Neural cell (in vitro differentiated cells): ENCODE results near the gene HIRIP3. TPM values are rescaled to one million over a fixed set of nuclear protein-coding genes. Genes with fewer than 3 reads are reported as not detected.

Experiments
- H2AFZ ChIP-seq: fragments of 200-600, 300-800 bp; sonication (generic), shearing (Covaris generic); 2 replicates; pipeline ENCODE4 v1.6.0; 2014; ENCODE audit warnings: low read depth, mild to moderate bottlenecking, antibody characterized with exemption, low read length, moderate library complexity
- H3F3A ChIP-seq: fragments of 200-600 bp; shearing (Covaris generic); 2 replicates; pipeline ENCODE4 v1.6.1; 2016; ENCODE audit warnings: mild to moderate bottlenecking, moderate library complexity, mixed read lengths, antibody characterized with exemption, low read length; ENCODE audit not compliant: insufficient read depth, poor library complexity, severe bottlenecking
- H3K27ac ChIP-seq: fragments of 200-600, 300-800 bp; sonication (generic), shearing (Covaris generic); 2 replicates; pipeline ENCODE4 v1.5.1; 2014; ENCODE audit warnings: mild to moderate bottlenecking, low read length, moderate library complexity
- H3K27me3 ChIP-seq: fragments of 300-800, 200-600 bp; sonication (generic), shearing (Covaris generic); 2 replicates; pipeline ENCODE4 v1.6.0; 2014; ENCODE audit warnings: mild to moderate bottlenecking, low read depth, low read length, moderate library complexity; ENCODE audit not compliant: insufficient read depth
- H3K36me3 ChIP-seq: fragments of 300-800, 200-600 bp; sonication (generic), shearing (Covaris generic); 2 replicates; pipeline ENCODE4 v1.5.1; 2014; ENCODE audit warnings: mild to moderate bottlenecking, antibody characterized with exemption, low read length, moderate library complexity; ENCODE audit not compliant: insufficient read depth
- H3K4me2 ChIP-seq: fragments of 300-800, 200-600 bp; sonication (generic), shearing (Covaris generic); 2 replicates; pipeline ENCODE4 v1.6.0; 2014; ENCODE audit warnings: mild to moderate bottlenecking, low read length
- H3K4me3 ChIP-seq: fragments of 300-800, 200-600 bp; sonication (generic), shearing (Covaris generic); 2 replicates; pipeline ENCODE4 v1.5.1; 2014; ENCODE audit warnings: mild to moderate bottlenecking, low read length, moderate library complexity
- H3K79me2 ChIP-seq: fragments of 200-600 bp; shearing (Covaris generic); replicated peaks from 2 replicates; pipeline ENCODE4 v1.6.0; 2014; ENCODE audit warnings: mild to moderate bottlenecking, low read length, moderate library complexity; ENCODE audit not compliant: insufficient read depth
- H3K9ac ChIP-seq: fragments of 300-800, 200-600 bp; sonication (generic), shearing (Covaris generic); 2 replicates; pipeline ENCODE4 v1.6.1; 2016; ENCODE audit warnings: mild to moderate bottlenecking, low read length, mixed read lengths
- H3K9me2 ChIP-seq: fragments of 200-600 bp; shearing (Covaris generic); 2 replicates; pipeline ENCODE4 v1.6.1; 2016; ENCODE audit warnings: mild to moderate bottlenecking, low read length, mixed read lengths; ENCODE audit not compliant: insufficient read depth
- H3K9me3 ChIP-seq: fragments of 200-600, 300-800 bp; sonication (generic), shearing (Covaris generic); 2 replicates; pipeline ENCODE4 v1.6.1; 2016; ENCODE audit warnings: mild to moderate bottlenecking, mixed run types, low read length, moderate library complexity, mixed read lengths
- H4K20me1 ChIP-seq: fragments of 200-600 bp; shearing (Covaris generic); 2 replicates; pipeline ENCODE4 v1.6.1; 2016; ENCODE audit warnings: mild to moderate bottlenecking, mixed run types; ENCODE audit not compliant: insufficient read depth
- EP300 ChIP-seq: fragments of 450-650 bp; conservative IDR thresholded peaks from 2 replicates; pipeline ENCODE4 v1.6.1; 2014; ENCODE audit warnings: antibody characterized with exemption, mild to moderate bottlenecking, moderate library complexity; ENCODE audit not compliant: poor library complexity, severe bottlenecking
- EZH2 ChIP-seq: fragments of 200-600, 300-800 bp; shearing (Covaris generic), sonication (generic); IDR thresholded peaks from 2 replicates; pipeline ENCODE4 v1.6.1; 2014; ENCODE audit warnings: antibody characterized with exemption, low read length, borderline replicate concordance, mild to moderate bottlenecking; ENCODE audit not compliant: insufficient read depth, poor library complexity, severe bottlenecking
- MXI1 ChIP-seq: fragments of 450-650 bp; conservative IDR thresholded peaks from 2 replicates; pipeline ENCODE4 v1.6.1; 2014; ENCODE audit warnings: antibody characterized with exemption, mild to moderate bottlenecking; ENCODE audit not compliant: poor library complexity, severe bottlenecking
- POLR2AphosphoS5 ChIP-seq: IDR thresholded peaks from 2 replicates; pipeline ENCODE4 v1.6.1; 2012
- RAD21 ChIP-seq: fragments of 450-650 bp; conservative IDR thresholded peaks from 2 replicates; pipeline ENCODE4 v1.6.1; 2014; ENCODE audit warnings: antibody characterized with exemption, mild to moderate bottlenecking, moderate library complexity
- SMC3 ChIP-seq: fragments of 450-650 bp; conservative IDR thresholded peaks from 2 replicates; pipeline ENCODE4 v1.6.1; 2014; ENCODE audit warnings: antibody characterized with exemption, mild to moderate bottlenecking, moderate library complexity; ENCODE audit not compliant: poor library complexity
- TAF1 ChIP-seq: IDR thresholded peaks from 2 replicates; pipeline ENCODE4 v1.6.1; 2012; ENCODE audit warnings: low read depth
- polyA plus RNA-seq: library from polyadenylated mRNA; depleted of rRNA; stranded (reverse); fragments of >200 nt; gene quantifications from 2 replicates; pipeline ENCODE4 v1.2.3, GENCODE V29; 2014
- TF ChIP-seq, protein P1 (sequence below): IDR thresholded peaks from 2 replicates; pipeline ENCODE4 v1.6.1; 2012; ENCODE audit warnings: borderline replicate concordance
- TF ChIP-seq, protein P2 (sequence below): fragments of 450-650 bp; IDR thresholded peaks from 2 replicates; pipeline ENCODE4 v1.5.1; 2014; ENCODE audit warnings: antibody characterized with exemption, mild to moderate bottlenecking, moderate library complexity; ENCODE audit not compliant: poor library complexity, severe bottlenecking

The HIRIP3 gene
- polyA plus RNA-seq, 1 donor from 2014 or later = 51.2 TPM

DNA sequence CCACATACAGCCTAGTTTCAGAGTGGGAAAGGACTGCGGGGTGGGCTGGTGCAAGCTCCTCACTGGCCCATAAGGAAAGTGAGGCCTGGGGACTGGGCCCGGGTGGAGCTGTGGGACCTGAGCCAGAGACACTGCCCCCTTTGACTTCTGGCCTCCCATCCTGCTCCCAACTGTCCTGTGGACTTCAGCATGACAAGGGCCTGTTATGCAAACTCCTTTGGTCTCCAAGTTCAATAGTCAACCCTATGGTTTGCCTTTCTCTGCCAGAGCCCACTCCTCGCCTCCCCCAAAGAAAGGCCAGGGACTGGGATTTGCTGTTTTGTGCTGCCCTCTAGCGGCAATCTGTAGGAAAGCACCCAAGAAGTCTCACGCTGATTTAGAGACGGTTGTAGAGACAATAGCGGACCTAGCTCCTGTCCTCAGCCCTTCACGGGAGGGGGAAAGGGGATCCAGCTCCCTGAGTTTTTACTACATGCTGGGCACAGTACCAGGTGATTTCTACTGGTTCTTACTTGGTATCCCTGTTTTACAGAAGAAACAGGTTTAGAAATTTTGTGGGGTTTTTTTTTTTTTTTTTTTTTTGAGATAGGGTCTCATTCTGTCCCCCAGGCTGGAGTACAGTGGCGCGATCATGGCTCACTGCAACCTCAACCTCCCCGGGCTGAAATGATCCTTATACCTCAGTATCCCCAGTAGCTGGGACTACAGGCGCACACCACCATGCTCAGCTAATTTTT, 36.8 kb upstream of the HIRIP3 start:
- peak overlapping the region; percentile 59 for H3K27ac ChIP-seq
- TF ChIP-seq MXI1 (peak; percentile 35), EZH2 (no peak), TAF1 (no peak), POLR2AphosphoS5 (no peak), EP300 (no peak), SMC3 (peak; percentile 85), RAD21 (peak; percentile 96)
- TF ChIP-seq, protein P1, sequence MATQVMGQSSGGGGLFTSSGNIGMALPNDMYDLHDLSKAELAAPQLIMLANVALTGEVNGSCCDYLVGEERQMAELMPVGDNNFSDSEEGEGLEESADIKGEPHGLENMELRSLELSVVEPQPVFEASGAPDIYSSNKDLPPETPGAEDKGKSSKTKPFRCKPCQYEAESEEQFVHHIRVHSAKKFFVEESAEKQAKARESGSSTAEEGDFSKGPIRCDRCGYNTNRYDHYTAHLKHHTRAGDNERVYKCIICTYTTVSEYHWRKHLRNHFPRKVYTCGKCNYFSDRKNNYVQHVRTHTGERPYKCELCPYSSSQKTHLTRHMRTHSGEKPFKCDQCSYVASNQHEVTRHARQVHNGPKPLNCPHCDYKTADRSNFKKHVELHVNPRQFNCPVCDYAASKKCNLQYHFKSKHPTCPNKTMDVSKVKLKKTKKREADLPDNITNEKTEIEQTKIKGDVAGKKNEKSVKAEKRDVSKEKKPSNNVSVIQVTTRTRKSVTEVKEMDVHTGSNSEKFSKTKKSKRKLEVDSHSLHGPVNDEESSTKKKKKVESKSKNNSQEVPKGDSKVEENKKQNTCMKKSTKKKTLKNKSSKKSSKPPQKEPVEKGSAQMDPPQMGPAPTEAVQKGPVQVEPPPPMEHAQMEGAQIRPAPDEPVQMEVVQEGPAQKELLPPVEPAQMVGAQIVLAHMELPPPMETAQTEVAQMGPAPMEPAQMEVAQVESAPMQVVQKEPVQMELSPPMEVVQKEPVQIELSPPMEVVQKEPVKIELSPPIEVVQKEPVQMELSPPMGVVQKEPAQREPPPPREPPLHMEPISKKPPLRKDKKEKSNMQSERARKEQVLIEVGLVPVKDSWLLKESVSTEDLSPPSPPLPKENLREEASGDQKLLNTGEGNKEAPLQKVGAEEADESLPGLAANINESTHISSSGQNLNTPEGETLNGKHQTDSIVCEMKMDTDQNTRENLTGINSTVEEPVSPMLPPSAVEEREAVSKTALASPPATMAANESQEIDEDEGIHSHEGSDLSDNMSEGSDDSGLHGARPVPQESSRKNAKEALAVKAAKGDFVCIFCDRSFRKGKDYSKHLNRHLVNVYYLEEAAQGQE = no peak
- TF ChIP-seq, protein P2, sequence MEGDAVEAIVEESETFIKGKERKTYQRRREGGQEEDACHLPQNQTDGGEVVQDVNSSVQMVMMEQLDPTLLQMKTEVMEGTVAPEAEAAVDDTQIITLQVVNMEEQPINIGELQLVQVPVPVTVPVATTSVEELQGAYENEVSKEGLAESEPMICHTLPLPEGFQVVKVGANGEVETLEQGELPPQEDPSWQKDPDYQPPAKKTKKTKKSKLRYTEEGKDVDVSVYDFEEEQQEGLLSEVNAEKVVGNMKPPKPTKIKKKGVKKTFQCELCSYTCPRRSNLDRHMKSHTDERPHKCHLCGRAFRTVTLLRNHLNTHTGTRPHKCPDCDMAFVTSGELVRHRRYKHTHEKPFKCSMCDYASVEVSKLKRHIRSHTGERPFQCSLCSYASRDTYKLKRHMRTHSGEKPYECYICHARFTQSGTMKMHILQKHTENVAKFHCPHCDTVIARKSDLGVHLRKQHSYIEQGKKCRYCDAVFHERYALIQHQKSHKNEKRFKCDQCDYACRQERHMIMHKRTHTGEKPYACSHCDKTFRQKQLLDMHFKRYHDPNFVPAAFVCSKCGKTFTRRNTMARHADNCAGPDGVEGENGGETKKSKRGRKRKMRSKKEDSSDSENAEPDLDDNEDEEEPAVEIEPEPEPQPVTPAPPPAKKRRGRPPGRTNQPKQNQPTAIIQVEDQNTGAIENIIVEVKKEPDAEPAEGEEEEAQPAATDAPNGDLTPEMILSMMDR = peak; percentile 95
- peak overlapping the region; percentile 100 for H3K4me2 ChIP-seq
- H3K27me3 ChIP-seq = no peaks in the 10 kb centered on the region
- no peaks in the 10 kb centered on the region for H3K9me2 ChIP-seq
- peak overlapping the region; percentile 92 for H3K4me3 ChIP-seq
- H4K20me1 ChIP-seq = no peaks in the 10 kb centered on the region
- no peaks in the 10 kb centered on the region for H3F3A ChIP-seq
- H3K9me3 ChIP-seq = no peaks in the 10 kb centered on the region
- H3K36me3 ChIP-seq = no peaks in the 10 kb centered on the region
- H2AFZ ChIP-seq = no peak overlapping the region
- peak overlapping the region; percentile 92 for H3K9ac ChIP-seq
- H3K79me2 ChIP-seq = peaks cover 8% of the 10 kb centered on the region

DNA sequence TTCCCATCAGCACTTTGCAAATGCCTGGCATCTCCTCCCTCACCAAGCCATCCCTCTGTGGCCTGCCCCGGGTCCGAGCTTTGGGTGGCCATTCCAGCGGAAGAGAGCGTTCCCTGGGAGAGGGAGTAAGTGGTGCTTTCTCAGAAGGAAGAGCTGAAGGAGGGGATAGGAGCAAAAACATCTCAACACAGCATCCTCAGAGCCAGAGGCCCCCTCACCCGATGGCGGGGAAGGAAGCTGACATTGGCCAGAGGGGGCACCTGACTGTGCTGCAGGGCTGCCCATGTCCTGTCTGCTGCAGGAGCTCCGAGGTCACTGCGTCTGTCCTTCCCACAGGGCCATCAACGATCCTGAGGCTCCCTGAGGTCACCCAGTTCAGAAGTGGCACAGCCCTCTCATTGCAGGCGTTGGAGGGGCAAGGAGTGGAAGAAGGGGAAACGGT, 36.1 kb upstream of the HIRIP3 start:
- peak overlapping the region; percentile 100 for H3K4me2 ChIP-seq

More for the DNA sequence above, 36.1 kb upstream of the HIRIP3 start:
- TF ChIP-seq POLR2AphosphoS5 (no peak), TAF1 (no peak), RAD21 (no peak), MXI1 (no peak), EP300 (no peak)
- Histone ChIP-seq H2AFZ (peak overlapping the region; percentile 88), H3K9ac (peak overlapping the region; percentile 92), H3K36me3 (no peaks in the 10 kb centered on the region), H3F3A (no peaks in the 10 kb centered on the region), H3K9me2 (no peaks in the 10 kb centered on the region), H3K79me2 (peaks cover 8% of the 10 kb centered on the region), H3K27me3 (no peaks in the 10 kb centered on the region), H3K4me3 (peak overlapping the region; percentile 92), H3K9me3 (no peaks in the 10 kb centered on the region), H3K27ac (peak overlapping the region; percentile 59), H4K20me1 (no peaks in the 10 kb centered on the region)
